A673 (cell line): ENCODE measurements around the gene POLD2. TPM values are rescaled to one million over a fixed set of nuclear protein-coding genes. Genes with fewer than 3 reads are reported as not detected.

Experiments used
- BruUV-seq: library from RNA; stranded (reverse); fragments of 400-500 nt; replicated peaks from 2 replicates; lab custom pipeline; 2021; lab: Mats Ljungman, UMichigan
- CTCF ChIA-PET: fragments of 300-600 bp; sonication (Branson Sonifier 250); formaldehyde crosslinking; loops from one replicate; lab custom pipeline; 2022; ENCODE audit warnings: antibody characterized with exemption; lab: Charles Lee
- POLR2A ChIA-PET: fragments of 300-600 bp; sonication (Branson Sonifier 250); formaldehyde crosslinking; loops from one replicate; lab custom pipeline; 2022; ENCODE audit warnings: antibody characterized with exemption; ENCODE audit not compliant: low non-redundant PET; lab: Charles Lee
- DNase-seq: peaks from one replicate; pipeline ENCODE4 v3.0.0-alpha.2; 2015; ENCODE audit warnings: low spot score
- H3K27ac ChIP-seq: fragments of 200-600 bp; sonication (generic); 2 replicates; pipeline ENCODE4 v1.5.1; 2016; ENCODE audit warnings: mixed run types, low read depth, mild to moderate bottlenecking, mixed read lengths, antibody characterized with exemption, low read length; ENCODE audit not compliant: poor library complexity, severe bottlenecking
- H3K27me3 ChIP-seq: fragments of 200-600 bp; sonication (generic); replicated peaks from 2 replicates; pipeline ENCODE4 v1.6.1; 2017; ENCODE audit warnings: mixed run types, low read depth, mild to moderate bottlenecking, mixed read lengths, antibody characterized with exemption, low read length; ENCODE audit not compliant: insufficient read depth, poor library complexity
- H3K36me3 ChIP-seq: fragments of 200-600 bp; sonication (generic); 2 replicates; pipeline ENCODE4 v1.6.1; 2016; ENCODE audit warnings: mixed run types, mild to moderate bottlenecking, mixed read lengths, antibody characterized with exemption, low read length; ENCODE audit not compliant: insufficient read depth, poor library complexity, severe bottlenecking
- H3K4me1 ChIP-seq: fragments of 200-600 bp; sonication (generic); 2 replicates; pipeline ENCODE4 v1.6.1; 2017; ENCODE audit warnings: mixed run types, mild to moderate bottlenecking, mixed read lengths, antibody characterized with exemption, low read length; ENCODE audit not compliant: insufficient read depth, poor library complexity, severe bottlenecking
- H3K4me3 ChIP-seq: fragments of 200-600 bp; sonication (generic); 2 replicates; pipeline ENCODE4 v1.5.1; 2016; ENCODE audit warnings: low read depth, mixed run types, mild to moderate bottlenecking, mixed read lengths, low read length; ENCODE audit not compliant: poor library complexity, severe bottlenecking
- H3K9me3 ChIP-seq: fragments of 200-600 bp; sonication (generic); 2 replicates; pipeline ENCODE4 v1.6.1; 2016; ENCODE audit warnings: mixed run types, low read depth, mild to moderate bottlenecking, mixed read lengths, antibody characterized with exemption, low read length; ENCODE audit not compliant: poor library complexity, severe bottlenecking
- CTCF ChIP-seq: fragments of 300-800, 200-600 bp; sonication (generic); conservative IDR thresholded peaks from 2 replicates; pipeline ENCODE4 v1.5.1; 2017; ENCODE audit warnings: low read depth, mild to moderate bottlenecking, antibody characterized with exemption, low read length, moderate library complexity, mixed read lengths
- EZH2 ChIP-seq: fragments of 200-600 bp; sonication (generic); IDR thresholded peaks from 2 replicates; pipeline ENCODE4 v1.6.1; 2017; ENCODE audit warnings: borderline replicate concordance, low read depth, mild to moderate bottlenecking, mixed read lengths, antibody characterized with exemption, low read length; ENCODE audit not compliant: poor library complexity, severe bottlenecking
- intact Hi-C: fragments of 100-400 bp; cut with micrococcal nuclease; formaldehyde crosslinking; loops from one replicate; pipeline ENCODE4 v1.10.0; 2022; ENCODE audit not compliant: unreplicated experiment
- total RNA-seq: library from RNA; stranded (reverse); gene quantifications from 2 replicates; pipeline ENCODE4 v1.2.3, GENCODE V29; 2021

POLD2 gene
- total RNA-seq, 1 experiment from 2014 or later = 252 TPM

DNA sequence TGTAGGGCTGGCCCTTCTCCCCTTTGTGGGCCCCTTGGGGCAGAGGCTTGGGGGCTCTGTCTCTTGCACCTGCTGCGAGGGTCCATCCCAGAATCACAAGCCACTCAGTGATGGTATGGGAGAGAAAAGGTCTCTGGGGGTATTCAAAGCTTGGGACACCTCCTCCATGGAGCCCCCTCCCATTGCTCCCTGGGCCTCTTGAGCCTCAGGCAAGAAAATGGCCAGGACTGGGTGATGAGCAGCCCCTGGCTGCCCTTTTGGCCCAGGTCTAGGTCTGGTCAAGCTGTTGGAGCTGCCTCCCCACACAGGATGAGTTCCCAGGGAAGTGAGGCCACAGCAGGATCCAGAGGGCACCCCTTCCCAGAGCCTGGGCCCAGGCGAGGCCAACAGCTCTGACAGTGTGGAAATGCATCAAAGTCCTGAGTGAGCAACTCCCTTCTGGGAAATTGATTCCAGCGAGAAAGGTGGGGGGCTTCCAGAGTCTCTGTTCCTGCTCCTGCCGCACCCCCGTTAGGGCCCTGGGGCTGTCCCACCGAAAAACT is 21.1 kb upstream of the POLD2 start:
- intact Hi-C loops = no loop called here
- H3K27ac ChIP-seq = no peak overlapping the region
- H3K9me3 ChIP-seq = no peaks in the 10 kb centered on the region
- H3K36me3 ChIP-seq = no peaks in the 10 kb centered on the region
- DNase-seq = no peak
- ChIA-PET POLR2A (no interaction called here), CTCF (no interaction called here)
- no peaks in the 10 kb centered on the region for H3K4me1 ChIP-seq
- TF ChIP-seq EZH2 (no peak), CTCF (no peak)
- no peak overlapping the region for H3K4me3 ChIP-seq
- BruUV-seq = no TSS peak
- no peaks in the 10 kb centered on the region for H3K27me3 ChIP-seq

GRCh38 chr7:44143646-44144250 is 20.4 kb upstream of the POLD2 start:
- Histone ChIP-seq H3K9me3 (no peaks in the 10 kb centered on the region), H3K4me1 (no peaks in the 10 kb centered on the region), H3K27me3 (no peaks in the 10 kb centered on the region), H3K27ac (no peak overlapping the region), H3K4me3 (no peak overlapping the region), H3K36me3 (no peaks in the 10 kb centered on the region)
- no peak for DNase-seq
- BruUV-seq = no TSS peak
- CTCF ChIA-PET = no interaction called here
- POLR2A ChIA-PET = no interaction called here
- intact Hi-C loops = no loop called here
- TF ChIP-seq EZH2 = no peak
- TF ChIP-seq CTCF = no peak

DNA sequence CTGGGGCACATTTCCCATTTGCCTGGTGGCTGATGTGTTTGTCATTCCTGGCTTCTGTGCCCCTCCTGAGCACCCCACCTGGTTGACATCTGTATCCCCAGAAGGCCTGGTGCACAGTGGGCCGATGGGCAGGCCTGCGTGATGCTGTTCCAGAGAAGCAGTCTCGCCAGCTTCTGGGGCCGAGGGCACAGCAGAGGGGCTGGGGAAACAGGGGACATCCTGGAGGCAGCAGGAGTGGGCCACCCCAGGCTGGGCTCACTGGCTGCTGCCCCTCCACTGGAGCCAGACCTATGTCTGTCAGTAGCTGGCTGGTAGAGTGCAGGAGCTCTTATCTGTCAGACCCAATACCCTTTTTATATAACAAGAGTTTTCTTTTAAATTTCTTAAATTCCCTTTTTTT is 18.7 kb upstream of the POLD2 start:
- H3K9me3 ChIP-seq = no peaks in the 10 kb centered on the region

More for the DNA sequence above, 18.7 kb upstream of the POLD2 start:
- H3K4me1 ChIP-seq = no peaks in the 10 kb centered on the region
- no peak overlapping the region for H3K4me3 ChIP-seq
- intact Hi-C loops = no loop called here
- H3K27ac ChIP-seq = no peak overlapping the region
- H3K36me3 ChIP-seq = no peaks in the 10 kb centered on the region
- ChIA-PET POLR2A (no interaction called here), CTCF (no interaction called here)
- TF ChIP-seq CTCF (no peak), EZH2 (no peak)
- no TSS peak for BruUV-seq
- H3K27me3 ChIP-seq = no peaks in the 10 kb centered on the region
- no peak for DNase-seq
